Kidney glomerular epithelial cell (primary cell): Measurements from ENCODE around the gene CDC6.

ENCODE experiments used
- DNase-seq: peaks from one replicate; lab custom pipeline; 2025; lab: John Stamatoyannopoulos, UW

CDC6 gene

DNA sequence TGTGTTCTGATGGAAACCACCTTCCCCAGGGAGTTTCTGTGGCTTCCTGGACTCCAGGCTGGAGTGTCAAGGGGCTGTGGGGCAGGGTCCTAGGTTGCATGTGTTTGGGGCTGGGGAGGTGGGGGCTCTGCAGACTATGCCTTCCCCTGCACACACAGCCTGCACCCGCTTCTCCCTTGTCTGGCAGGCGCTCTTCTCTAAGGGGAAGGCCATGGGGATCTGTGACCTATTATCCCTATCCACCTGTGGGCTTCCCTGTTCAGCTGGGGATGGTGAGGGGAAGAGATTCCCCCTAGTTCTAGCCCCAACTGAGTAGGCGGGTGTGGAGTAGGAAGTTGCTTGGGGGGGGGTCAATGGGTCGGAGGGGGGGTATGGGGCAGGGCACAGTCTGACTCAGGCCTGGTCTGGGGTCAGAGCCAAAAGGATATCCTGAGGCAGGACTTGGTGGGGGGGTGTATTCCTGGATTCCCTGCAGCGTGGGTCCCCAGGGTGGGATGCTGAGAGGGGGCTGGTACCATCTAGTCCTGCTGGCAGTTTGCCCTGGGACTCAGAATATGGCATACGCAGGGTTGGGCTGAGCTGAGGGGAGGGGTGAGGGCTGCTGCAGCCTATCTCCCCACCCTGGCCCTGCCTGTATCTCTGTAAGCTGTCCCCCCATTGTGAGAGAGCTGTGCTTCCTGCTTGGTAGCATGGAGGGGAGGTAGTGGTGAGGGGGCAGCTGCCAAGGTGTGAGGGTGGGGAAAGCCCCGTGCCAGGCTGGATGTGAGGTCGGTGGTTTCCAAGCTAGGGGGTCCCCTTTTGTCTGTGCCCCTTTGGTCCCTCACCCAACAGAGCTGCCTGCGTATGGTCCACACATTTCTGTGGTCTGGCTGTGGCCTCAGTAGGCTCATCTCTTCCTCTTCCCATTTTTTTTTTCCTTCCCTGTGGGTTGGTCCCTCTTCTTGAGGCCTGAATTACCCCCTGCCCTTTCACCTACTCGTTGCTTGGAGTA lies 36.0 kb downstream of the CDC6 start:
- DNase-seq, result no peak

- no peak for DNase-seq
Measured at GRCh38 chr17:40325156-40326013, 37.7 kb downstream of the CDC6 start.

DNA sequence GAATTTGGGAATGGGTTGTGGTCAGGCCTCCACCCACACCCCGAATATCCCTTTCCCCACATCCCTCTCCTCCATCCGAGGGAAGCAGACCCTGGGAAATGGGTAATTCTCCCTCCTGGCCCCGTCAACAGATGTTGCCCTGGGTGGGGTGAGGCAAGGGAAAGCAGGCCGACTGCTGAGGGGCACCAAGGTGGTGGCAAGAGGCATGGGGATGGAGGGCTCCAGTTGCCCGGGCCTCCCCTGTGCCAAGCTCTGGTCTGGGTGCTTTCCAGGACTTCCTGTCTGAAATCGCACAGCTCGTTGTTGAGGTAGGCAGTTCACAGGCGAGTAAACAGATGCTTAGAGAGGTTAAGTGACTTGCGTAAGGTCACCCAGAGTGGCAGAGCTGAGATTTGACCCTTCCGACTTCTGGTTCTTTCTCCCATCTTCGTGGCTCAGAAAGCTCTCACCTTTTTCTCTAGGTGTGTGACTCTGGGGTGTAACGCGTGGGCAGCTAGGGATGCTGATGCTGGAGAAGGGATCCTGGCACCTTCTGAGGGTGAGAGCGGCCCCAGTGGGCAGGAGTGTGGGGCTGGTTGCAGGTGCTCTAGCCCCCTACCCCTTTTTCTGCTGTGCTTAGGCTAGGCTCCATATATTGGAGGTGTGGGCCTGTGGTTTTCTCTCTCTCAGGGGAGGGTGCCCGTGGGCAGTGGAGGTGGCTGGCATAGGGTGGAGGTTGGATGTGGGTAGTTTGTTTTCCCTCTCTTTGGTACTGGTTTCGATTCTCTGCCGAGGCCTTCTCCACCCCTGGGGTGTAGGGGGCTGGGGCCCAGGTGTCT lies 38.5 kb downstream of the CDC6 start:
- no peak for DNase-seq

DNA sequence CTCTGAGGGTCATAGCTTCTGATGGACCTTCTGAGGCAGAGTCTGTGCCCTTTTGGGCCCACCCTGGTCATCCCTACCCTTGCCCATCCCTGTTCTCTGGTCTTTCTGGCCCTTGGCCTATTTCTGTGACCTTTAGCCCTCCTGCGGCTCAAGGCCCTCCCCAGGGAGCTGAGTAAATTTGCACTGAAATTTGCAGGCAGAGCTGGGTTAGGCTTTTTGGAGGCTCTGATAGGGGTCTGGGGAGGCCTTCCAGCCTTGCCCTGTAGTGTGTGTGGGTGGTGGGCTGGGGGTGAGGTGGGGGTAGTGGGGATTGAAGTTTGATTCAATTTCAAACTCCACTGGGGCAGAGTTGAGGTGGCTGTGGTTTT lies 39.1 kb downstream of the CDC6 start:
- DNase-seq, result no peak

- DNase-seq, result no peak
Measured at GRCh38 chr17:40327244-40327729, 39.6 kb downstream of the CDC6 start.

GRCh38 chr17:40327735-40328385 lies 40.2 kb downstream of the CDC6 start:
- DNase-seq, result no peak

- DNase-seq, result no peak
Measured at GRCh38 chr17:40328386-40328766, 40.7 kb downstream of the CDC6 start.

GRCh38 chr17:40329839-40330794 lies 42.4 kb downstream of the CDC6 start:
- DNase-seq, result no peak

GRCh38 chr17:40330850-40331470 lies 43.3 kb downstream of the CDC6 start:
- DNase-seq, result no peak

DNA sequence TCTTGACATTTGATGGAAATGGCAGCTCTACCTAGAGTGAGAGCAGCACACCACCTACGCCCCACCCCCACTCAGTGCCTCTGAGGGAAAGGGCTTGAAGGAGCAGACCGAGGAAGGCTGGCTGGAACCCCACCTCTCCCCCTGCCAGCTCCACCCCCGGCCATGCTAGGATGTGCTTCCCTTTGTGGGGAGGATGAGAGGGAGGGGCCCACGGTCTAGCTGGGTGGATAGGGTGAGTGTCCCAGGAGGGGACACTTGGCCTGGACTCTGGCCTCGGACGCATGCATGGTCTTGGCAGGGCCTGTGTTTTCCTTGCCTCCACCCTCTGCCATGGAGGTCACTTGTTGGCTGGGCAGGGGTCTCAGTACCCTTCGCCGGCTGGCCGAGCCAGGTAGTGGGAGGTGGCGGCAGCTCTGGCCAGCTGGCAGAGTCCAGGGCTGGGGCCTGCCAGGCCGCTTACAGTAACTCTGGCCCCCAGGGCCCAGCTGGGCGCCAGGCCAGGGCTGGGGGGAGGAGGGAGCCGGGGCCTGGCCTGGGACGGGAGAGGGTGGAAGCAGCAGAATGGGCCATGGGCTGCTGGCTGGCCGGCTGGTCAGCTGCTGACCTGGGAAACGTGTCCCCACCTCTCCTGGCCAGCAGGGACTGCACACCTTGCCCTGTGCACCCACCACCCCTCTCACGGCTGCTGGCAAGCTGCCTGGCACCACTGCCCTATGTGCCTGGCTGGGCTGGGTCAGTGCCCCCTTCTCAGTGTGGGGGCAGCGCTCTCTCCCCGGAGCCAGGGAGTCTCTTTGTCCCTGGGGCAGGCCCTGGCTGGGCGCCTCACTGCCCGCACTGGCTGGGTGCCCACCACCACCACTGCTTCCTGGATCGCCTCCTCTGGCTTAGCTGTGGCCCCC lies 44.3 kb downstream of the CDC6 start:
- DNase-seq, result peak; percentile 37

DNA sequence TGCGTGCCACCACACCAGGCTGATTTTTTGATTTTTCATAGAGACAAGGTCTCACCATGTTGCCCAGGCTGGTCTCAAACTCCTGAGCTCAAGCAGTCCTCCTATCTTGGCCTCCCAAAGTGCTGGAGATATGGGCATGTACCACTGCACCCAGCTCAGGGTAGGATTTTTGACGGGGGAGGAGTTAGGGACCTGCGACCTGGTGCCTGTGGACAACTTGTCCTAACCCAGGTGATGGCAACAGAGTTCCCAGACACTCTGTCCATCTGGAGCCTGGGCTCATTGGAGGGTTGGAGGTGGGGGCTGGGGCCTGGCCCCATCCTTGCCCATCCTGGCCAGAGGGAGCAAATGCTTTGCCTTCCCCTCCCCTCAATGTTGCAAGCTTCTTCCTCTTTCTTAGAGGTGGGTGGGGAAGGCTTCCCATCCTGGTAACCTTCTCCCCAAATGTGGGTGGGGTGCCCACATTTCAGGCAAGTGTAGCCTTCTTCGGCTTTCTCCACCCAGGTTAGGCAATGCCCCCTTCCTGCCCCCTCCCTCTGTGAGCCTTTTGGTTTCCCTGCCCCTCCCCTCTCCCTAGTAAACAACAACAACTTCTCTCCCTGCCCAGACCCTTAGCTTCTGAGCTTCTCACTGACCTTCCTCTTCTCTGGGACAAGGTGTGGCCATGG lies 46.2 kb downstream of the CDC6 start:
- no peak for DNase-seq

DNA sequence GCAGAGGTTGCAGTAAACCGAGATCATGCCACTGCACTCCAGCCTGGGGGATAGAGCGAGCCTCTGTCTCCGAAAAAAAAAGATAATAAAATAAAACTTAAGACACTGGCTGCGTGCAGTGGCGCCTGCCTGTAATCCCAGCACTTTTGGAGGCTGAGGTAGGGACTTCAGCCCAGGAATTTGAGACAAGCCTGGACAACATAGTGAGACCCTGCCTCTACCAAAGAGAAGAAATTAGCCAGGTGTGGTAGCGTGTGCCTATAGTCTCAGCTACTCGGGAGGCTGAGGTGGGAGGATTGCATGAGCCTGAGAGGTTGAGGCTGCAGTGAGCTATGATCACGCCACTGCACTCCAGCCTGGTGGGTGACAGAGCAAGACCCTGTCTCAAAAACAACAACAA lies 47.9 kb downstream of the CDC6 start:
- DNase-seq, result no peak

GRCh38 chr17:40337351-40337750 lies 49.7 kb downstream of the CDC6 start:
- DNase-seq, result no peak

DNA sequence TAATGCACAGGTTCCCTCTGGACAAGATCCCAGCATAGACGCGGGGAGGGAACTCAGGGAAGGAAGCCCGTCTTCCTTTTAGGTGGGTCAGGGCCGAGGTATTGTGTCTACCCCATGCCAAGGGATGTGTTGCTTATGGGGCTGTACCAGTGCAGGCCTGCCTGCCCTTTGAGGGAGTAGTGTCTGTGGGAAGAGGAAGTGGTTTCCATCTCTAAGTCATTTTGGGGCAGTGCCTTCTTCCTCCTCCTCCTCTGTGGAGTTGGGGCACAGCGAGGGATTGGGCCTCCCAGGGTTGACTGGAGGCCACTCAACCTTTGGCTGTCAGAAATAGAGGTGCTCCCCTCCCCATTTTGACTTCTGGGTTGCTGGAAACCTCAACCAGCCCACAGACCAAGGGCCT lies 50.4 kb downstream of the CDC6 start:
- DNase-seq, result no peak

GRCh38 chr17:40338941-40339649 lies 51.4 kb downstream of the CDC6 start:
- DNase-seq, result no peak

DNA sequence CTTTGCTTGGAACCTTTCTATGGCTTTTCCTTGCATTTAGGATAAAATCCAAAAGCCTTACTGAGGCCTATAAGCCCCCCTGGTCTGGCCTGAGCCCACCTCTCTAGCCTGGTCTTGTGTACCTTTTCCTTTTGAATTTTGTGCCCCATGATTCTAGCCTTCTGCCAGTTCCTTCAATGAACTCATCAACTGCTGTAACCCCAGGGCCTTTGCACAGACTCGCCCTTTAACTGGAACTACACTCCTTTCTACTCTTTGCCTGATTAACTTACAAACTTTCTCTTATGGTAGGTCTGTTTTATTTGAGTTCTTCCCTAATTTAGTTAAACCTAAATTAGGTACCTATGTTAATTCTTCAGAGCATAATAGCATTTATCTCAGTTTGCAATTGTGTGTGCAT lies 52.6 kb downstream of the CDC6 start:
- no peak for DNase-seq
